Daoy (cell line): Measurements from ENCODE around the gene KRT16. TPM values are rescaled to one million over a fixed set of nuclear protein-coding genes. Genes with fewer than 3 reads are reported as not detected.
"Not testable (repeated sequence)": the region's sequence is repeated elsewhere in the genome, so short reads cannot be mapped to it uniquely, and the experiment has no call there.

Source experiments
- DNase-seq: peaks from one replicate; pipeline ENCODE4 v3.0.0-alpha.2; 2015; ENCODE audit warnings: low read depth
- total RNA-seq: library from RNA; depleted of rRNA; stranded (reverse); fragments of >200 nt; shearing (Covaris generic); gene quantifications from 2 replicates; pipeline ENCODE4 v1.2.3, GENCODE V29; 2014

The KRT16 gene
- total RNA-seq, 1 experiment from 2014 or later = 1.0 TPM

DNA sequence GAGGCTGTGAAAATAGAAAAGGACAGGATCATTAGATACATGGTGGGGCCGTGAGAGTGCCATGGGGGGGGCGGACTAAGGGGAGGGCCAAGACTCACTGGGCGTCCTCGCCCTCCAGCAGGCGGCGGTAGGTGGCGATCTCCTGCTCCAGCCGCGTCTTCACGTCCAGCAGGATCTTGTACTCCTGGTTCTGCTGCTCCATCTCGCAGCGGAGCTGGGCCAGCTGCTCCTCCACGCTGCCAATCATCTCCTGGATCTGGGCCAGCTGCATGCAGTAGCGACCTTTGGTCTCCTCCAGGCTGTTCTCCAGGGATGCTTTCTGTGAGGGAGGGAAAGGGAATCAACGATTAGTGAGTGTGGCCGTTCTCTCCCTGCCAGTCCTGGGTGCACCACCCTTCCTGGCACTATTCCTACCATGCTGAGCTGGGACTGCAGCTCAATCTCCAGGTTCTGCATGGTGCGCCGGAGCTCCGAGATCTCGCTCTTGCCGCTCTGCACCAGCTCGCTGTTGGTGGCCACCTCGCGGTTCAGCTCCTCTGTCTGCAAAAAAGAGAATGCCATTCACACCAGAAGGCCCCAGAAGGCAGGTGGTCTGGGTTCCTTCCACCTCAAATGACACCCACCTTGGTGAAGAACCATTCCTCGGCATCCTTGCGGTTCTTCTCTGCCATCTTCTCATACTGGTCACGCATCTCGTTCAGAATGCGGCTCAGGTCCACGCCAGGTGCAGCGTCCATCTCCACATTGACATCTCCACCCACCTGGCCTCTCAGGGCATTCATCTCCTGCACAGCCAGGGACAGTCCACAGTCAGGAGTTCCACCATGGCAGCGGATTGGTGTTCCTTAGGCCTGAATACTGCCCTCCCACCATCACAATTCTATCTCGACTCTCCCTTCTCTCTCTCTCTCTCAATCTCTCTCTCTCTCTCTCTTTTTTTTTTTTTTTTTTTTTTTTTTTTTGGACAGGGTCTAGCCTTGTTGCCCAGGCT lies 29.1 kb downstream of the KRT16 start:
- DNase-seq = no peak

DNA sequence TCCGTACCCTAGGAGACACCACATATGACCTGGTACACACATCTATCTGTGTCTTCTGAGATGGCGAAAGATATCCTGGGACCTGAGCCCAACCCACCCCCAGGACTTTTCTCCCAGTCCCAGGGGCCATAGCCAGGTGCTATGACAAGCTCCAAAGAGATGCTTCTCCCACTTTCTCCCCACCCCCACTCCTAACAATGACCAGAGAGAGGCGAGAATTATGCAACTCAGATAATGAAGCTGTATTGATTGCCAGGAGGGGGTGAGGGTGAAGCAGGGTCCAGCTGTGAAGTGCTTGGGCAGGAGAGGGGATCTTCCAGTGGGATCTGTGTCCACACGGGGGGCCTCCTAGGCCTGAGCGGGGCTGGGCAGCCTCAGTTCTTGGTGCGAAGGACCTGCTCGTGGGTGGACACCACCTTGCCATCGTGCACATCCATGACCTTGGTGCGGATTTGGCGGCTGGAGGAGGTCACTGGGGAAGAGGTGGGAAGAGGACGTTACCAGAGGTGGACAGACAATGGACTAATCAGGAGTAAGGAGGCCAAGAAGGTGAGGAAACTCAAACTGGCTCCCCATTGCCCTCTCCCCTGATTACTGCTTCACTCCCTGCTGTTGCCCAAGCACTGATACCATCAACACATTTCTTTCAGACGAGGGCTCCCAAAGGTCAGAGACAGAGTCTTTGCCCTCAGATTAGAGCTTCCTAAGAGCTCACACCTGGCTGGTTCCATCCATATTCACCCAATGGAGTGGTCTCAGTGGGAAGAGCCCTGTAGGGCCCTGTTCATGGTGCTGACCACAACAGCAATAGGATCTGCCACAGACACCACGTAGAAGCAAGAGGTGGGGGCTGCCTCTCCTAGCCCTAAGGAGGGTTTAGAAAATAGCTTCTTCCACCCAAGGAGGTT lies 30.3 kb downstream of the KRT16 start:
- not testable (repeated sequence) for DNase-seq

DNA sequence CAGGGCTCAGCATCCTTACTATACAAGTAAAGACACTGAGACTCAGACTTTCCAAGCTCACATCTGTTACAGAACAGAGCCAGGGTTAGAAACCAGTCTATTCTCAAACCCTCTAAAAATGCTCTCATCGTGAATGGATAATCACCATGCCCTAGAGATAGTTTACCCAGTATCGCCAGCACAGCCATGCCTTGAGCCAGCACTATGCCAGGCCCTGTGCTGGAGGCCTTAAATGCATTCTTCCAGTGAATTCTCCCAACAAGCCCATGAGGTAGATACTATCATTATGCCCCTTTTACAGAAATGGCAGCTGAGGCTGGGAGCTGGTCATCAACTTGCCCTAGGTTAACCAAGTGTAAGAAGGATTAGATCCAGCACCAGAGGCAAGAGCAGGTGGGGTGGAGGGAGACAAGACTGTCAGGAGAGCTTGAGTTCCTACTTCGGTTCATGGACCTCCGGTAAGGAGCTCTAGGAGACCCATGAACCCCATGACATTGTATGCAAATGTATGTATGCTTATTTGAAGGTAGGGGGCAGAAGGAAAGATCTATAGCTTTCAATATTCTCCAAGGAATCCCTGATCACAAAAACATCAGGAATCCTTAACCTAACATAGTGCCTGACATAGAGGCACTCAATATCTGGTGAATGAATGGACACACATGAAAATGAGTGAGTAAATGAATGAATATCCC lies 31.1 kb downstream of the KRT16 start:
- no peak for DNase-seq

DNA sequence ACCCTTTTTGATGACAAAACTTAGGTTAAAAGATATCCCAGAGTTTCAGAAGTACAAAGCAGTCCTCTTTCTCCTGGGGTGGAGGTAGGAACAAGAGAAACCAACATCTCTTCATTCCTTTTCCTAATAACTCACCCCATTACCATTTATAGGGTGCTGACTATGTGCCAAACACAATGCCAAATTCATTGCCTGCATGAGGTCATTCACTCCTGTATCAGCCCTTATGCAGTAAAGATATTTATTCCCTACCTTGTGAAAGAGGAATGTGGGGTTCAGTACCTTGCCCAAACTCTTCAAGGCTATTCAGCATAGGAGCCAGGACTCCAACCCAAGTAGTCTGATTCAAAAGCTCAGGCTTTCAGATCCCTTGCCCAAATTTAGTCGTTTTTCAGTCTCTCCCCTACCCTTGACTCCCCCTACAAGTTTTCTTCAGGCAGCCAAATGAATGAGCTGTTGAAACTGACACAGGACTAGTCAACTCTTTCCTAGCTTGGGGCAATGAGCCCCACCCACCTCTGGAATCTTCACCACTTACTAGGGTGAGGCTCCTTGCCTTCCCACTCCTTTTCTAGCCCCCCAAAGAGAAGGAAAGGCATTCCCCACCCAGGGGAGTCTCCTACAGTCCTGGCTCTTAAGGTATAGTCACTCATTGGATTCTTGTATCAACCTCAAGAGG lies 31.7 kb downstream of the KRT16 start:
- no peak for DNase-seq

DNA sequence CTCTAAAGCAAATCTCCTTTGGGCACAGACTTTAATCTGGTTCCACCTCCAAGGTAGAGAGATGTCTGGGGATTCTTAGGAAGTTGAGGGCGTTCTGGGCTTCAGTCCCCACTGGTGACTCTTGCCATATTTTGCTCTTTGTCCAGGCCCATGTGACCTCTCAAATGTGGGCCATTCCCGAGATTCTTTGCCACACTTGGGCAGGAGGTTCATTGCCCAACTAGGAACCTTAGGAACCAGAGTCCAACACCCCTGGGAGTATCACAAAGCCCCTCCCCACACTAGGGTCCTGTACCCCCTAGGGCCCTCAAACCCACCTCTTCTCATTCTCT lies 32.4 kb downstream of the KRT16 start:
- DNase-seq = no peak

DNA sequence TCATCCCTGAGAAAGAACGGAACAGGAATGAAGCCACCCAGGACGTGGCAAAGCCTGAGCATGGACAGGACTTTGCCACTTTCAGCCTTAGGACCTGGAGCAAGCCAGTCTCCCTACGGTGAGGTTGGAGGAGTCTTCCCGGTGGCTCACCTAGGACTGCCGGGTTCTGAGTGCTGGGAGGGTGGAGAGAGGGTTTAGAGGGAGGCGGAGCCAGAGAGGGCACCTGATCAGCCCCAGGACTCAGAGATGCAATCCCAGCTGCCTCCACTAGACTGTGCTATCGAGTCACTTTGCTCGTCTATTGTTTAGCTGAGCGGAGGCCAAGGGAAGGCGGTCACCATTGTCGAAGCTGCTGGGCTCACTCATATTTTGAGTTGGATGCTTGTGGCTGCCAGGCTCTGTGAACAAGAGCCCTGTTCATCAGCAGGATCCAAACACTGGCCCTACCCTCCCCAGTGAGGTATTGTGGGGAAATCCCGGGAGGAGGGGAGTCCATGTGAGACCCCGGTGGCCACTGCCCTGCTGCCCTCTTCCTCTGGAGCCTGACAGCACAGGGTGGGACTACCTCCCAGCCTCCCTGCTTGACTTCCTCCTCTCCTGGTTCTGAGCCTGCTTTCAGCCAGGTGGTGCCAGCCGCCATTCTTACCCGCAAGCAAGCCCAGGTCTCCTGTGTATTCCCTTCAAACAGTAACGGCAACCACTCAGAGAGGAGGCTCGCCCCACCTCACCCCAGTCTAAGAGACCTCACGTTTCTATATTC lies 32.9 kb downstream of the KRT16 start:
- peak; percentile 92 for DNase-seq

DNA sequence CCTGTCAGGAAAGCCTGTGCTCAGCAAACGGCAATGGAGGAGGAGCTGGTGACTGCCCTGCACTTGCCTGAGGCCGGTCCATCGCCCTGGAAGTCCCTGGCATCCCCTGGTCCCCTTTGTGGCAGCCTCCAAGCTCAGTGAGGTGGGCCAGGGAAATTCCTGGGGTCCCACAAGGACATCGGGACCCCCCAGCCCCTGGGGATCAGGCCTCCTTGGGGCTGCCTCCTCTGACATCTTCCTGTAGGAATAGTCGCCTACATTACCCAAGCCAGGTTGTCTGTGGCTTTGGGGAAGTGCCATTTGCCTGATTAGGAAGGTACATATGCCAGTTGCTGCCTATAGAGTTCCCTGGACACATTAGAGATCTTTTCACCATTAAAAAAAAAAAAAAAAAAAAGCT lies 33.6 kb downstream of the KRT16 start:
- DNase-seq = no peak

DNA sequence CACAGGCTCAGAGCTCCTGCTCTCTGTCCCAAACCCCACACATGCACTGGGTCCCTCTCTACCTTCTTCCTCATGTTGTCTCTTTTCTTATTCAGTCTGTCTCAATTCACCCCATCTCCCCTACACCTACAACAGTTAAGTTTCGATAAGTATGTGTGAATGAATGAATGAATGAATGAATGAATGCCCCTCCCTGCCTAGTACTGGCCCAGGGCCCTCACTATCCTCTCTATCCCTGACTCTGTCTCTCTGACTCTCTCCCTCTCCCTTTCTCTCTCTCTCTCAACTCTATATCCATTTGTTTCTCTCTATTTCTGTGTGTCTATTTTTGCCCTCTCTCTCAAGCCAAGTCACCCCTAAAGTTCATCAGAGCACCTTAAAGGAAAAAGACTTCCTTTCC lies 34.0 kb downstream of the KRT16 start:
- no peak for DNase-seq

DNA sequence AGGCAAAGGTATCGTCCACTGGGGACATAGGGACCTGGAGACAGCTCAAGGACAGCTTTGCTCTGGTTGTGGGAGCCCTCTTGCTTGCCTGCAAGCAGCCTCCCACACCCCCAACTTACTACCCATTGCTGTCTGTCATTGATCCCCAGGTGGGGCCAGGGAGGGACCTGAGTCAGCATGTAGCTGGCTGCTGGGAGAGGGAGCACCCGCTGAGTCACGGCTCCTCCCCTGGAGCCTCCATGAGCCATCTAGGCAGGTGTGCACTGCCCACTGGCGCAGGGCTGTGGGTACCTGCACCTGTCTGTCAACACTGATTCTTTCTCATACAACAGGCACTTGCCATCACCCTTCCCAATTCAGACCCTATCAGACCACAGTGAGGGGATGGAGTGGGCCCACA lies 35.8 kb downstream of the KRT16 start:
- peak; percentile 19 for DNase-seq

DNA sequence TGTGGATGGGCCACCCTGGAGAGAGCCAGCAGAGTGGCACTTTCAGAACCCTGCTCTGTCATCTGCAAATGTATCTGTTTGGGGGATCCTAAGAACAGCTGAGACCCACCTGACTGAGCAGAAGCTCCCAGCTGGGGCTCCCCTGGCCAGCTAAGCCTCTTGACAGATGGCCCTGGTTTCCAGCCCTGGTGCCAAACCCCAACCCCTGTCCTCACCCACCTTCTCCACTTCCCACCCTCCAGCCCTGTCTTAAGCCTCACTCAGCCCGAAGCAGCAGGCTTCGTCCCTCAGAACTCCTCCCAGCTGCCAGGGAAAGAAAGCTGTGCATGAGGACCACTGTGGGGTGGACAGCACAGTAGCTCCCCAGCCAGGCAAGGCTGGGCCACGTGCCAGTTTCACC lies 37.2 kb downstream of the KRT16 start:
- DNase-seq = no peak

DNA sequence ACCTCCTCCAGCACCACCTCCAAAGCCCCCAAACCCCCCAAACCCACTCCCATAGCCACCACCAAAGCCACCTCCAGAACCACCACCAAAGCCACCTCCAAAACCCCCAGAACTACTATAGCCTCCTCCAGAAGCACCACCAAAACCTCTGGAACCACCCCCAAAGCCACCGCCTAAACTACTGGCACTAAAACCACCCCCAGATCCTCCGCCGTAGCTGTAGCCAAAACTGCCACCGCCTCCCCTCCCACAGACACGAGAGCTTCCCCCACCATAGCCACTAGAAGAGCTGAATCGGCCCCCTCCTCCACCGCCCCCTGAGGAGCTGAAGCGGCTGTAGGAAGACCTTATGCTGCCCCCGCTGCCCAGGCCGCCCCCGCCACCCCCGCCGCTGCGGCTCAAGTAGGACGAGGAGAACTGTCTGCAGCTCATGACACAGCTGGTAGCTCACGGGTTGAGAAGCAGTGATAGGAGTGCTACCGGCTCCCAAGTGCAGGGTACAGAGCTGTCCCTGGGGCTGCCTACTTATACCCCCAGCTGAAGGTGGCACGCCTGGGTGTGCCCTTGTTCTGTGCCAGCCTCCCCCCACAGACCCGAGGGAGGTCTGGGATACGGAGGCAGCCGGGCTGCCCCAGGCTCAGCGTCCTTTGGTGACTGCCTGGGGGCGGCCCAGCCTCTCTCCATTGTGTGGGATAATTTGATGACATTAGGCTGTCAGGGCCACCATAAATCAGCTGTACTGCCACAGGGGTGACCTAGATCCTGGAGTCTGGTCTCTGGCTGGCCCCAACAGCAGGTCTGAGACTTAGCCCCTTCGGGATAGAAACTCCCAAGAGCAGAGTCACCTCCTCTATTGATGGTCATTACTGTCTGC lies 40.8 kb downstream of the KRT16 start, which contains the start of gene KRT9:
Gene KRT9, minus strand, starts transcription at position 499 of the 874 bp plus-strand sequence. Its CDS starts 67 bp downstream, at position 432.
- DNase-seq = no peak

DNA sequence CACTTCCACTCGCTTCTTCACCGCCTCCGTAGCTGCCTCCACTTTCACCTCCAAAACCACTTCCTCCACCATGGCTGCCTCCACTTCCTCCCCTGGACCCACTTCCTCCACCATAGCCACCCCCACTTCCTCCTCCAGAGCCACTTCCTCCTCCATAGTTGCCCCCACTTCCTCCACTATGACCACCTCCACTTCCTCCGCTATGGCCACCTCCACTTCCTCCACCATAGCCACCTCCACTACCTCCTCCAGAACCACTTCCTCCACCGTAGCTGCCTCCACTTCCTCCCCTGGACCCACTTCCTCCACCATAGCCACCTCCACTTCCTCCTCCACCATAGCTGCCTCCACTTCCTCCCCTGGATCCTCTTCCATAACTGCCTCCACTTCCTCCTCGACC lies 45.2 kb downstream of the KRT16 start:
- DNase-seq = no peak

DNA sequence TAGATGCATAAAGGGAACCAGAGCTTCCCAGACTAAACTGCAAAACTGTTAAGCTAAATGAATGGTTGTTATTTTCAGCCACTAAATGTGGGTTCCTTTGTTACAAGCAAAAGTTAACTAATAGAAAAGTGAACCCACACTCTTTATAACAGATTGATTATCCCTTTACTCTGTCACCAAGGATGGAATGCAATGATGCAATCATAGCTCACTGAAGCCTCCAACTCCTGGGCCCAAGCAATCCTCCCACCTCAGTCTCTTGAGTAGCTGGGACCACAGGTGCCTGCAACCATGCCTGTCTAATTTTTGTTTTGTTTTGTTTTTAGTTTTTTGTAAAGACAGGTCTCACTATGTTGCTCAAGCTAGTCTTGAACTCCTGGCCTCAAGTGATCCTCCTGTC lies 47.2 kb downstream of the KRT16 start:
- no peak for DNase-seq

DNA sequence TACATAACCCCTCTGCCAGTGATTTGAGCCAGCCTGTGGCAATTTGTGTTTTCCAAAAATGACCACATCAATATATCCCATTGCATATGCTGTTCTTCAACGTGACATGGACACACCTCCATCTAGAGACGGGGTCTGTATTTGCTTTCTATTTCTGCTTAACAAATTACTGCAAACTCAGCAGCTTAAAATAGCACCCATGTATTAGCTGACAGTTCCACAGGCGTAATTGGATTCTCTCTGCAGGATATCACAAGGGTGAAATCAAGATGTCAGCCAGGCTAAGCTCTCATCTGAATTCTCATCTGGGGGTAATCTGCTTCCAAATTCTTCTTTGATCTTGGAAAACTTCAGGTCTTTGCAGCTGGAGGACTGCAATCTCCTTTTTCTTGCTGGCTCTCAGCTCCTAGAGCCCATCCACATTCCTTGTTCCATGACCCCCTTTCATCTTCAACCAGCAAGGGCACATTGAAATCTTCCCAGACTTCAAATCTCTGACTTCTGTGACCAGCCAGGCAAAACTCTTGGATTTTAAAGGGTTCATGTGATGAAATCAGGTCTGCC lies 48.9 kb downstream of the KRT16 start:
- DNase-seq = no peak

DNA sequence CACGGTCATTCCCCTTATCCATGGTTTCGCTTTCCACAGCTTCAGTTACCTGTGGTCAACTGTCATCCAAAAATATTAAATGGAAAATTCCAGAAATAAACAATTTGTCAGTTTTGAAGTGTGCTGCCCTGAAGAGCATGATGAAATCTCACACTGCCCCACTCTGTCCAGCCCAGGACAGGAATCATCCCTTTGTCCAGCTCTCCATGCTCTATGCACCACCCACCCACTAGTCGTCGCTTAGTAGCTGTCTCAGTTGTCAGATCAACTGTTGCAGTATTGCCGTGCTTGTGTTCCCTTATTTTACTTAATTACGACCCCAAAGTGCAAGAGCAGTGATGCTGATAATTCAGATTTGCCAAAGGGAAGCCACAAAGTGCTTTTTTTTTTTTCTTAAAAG lies 51.0 kb downstream of the KRT16 start:
- DNase-seq = no peak
